Measurements from ENCODE around the gene PDE2A. TPM values are rescaled to one million over a fixed set of nuclear protein-coding genes. Genes with fewer than 3 reads are reported as not detected.

PDE2A gene
- total and polyA plus RNA-seq, 11 donors: 16.8 to 53.7 (median 23.7) TPM

DNA sequence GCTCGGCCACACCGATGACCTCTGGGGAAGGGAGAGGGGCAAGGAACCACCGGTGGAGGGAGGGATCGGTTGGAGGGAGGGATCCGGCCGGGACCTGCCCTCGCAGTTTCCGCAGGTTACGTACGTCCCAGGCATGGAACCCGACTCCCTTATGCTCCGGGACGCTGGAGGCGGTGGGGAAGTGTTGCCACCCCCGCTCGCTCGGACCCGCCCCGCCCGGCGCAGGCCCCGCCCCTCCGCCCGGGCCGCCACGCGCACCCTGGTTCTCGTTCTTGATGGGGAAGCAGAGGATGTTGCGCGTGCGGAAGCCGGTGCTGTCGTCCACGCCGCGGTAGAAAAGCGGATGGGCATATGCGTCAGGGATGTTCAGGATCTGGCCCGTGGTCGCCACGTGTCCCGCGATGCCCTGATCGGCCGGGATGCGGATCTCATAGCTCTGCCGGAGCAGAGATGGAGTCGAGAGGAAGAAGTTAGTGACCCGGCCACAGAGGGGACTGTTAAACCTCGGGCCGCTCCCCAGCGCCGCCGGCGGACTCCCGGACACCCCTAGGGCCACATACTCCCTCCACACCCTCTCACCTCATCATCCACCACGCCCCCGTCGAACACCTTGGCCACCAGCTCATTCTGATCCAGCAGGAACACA, 89.8 kb downstream of the PDE2A start:
- H3K4me1 ChIP-seq: peaks cover 0 to 21% (median 3%) of the 10 kb centered on the region in 12 donors
- H3K36me3 ChIP-seq: peaks cover 0 to 41% (median 5%) of the 10 kb centered on the region in 9 donors
- peak overlapping the region in 1 of 12 donors; percentile 52 for H3K27ac ChIP-seq
- TF ChIP-seq POLR2A (IDR thresholded peaks at IDR 0.05): no peak
- TF ChIP-seq CTCF (IDR thresholded peaks at IDR 0.05): no peak
- H3K9me3 ChIP-seq: no peaks in the 10 kb centered on the region
- DNase-seq: peak; percentile 53 to 86 (median 67)
- peaks cover 0 to 39% (median 17%) of the 10 kb centered on the region in 9 donors for H3K27me3 ChIP-seq
- 33 to 42% (median 39%) methylated on average over 30 to 59 of the region's 59 CpGs for WGBS, 4 donors
- H3K4me3 ChIP-seq: peak overlapping the region in 7 of 12 donors; percentile 10 to 45 (median 14)
- peak; percentile 21 to 58 (median 38) for ATAC-seq
- intact Hi-C loops (cut with DNase I): loop anchor here in 1 of 10 donors (2.0 kb wide), 1 partner anchor 58 kb away; no protein-coding TSS in a partner anchor

DNA sequence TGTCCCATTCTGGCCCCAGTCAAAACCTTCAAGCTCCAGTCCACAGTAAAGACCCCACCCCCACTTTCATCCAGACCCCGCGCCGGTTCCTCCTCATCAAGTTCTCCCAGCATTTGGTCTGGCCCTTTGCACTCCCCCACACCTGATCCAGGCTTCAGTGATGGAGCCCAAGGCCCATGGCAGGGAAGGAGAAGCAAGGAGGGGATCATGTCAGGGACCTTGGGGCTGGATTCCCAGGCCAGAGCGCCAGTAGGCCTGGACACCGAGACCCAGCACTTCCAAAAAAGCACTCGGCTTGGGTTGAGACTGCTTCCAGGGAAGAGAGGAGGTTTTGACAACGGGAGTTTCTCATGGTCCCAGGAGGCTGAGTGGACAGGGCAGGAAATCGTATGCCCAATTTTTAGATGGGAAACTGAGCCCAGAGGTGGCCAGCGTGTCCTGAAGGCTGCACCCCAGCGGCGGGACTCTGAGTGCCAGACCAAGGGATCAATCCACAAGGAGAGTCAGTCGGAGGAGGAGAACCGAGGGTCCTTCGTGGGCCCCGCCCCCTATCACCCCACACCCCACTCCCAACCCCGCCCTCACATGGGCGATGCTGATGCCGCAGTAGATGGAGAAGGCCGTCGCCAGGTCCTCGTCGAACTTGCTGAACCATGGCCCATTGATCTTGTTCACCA, 90.5 kb downstream of the PDE2A start:
- H3K27ac ChIP-seq: no peak overlapping the region
- intact Hi-C loops (cut with DNase I): loop anchor here in 1 of 10 donors (2.0 kb wide), 1 partner anchor 59 kb away; no protein-coding TSS in a partner anchor
- no peak for ATAC-seq
- H3K27me3 ChIP-seq: peaks cover 0 to 33% (median 11%) of the 10 kb centered on the region in 9 donors
- no peaks in the 10 kb centered on the region for H3K9me3 ChIP-seq
- H3K4me1 ChIP-seq: peaks cover 0 to 20% (median 3%) of the 10 kb centered on the region in 12 donors
- peak in 1 of 5 donors; percentile 46 for DNase-seq
- 64 to 75% (median 68%) methylated on average over 16 to 22 of the region's 22 CpGs for WGBS, 4 donors
- H3K4me3 ChIP-seq: peak overlapping the region in 3 of 12 donors; percentile 14 to 45 (median 22)
- peaks cover 0 to 45% (median 5%) of the 10 kb centered on the region in 9 donors for H3K36me3 ChIP-seq
- TF ChIP-seq POLR2A (IDR thresholded peaks at IDR 0.05) (no peak), CTCF (IDR thresholded peaks at IDR 0.05) (no peak)

GRCh38 chr11:72583177-72583553, 91.1 kb downstream of the PDE2A start:
- peak in 1 of 5 donors; percentile 33 for DNase-seq

More at GRCh38 chr11:72583177-72583553, 91.1 kb downstream of the PDE2A start:
- peaks cover 0 to 28% (median 11%) of the 10 kb centered on the region in 9 donors for H3K27me3 ChIP-seq
- TF ChIP-seq POLR2A (IDR thresholded peaks at IDR 0.05): no peak
- no peak for TF ChIP-seq CTCF (IDR thresholded peaks at IDR 0.05)
- intact Hi-C loops (cut with DNase I): no loop called here
- H3K27ac ChIP-seq: no peak overlapping the region
- H3K36me3 ChIP-seq: peaks cover 0 to 49% (median 5%) of the 10 kb centered on the region in 9 donors
- H3K9me3 ChIP-seq: no peaks in the 10 kb centered on the region
- H3K4me1 ChIP-seq: peaks cover 0 to 20% (median 3%) of the 10 kb centered on the region in 12 donors
- 48 to 100% (median 58%) methylated on average over 2 of the region's 2 CpGs for WGBS, 4 donors
- no peak overlapping the region for H3K4me3 ChIP-seq
- no peak for ATAC-seq

Measured in heart left ventricle (tissue), 16 donors.